Endothelial cell of umbilical vein (primary cell): ENCODE measurements around the gene TRIM50. TPM values are rescaled to one million over a fixed set of nuclear protein-coding genes. Genes with fewer than 3 reads are reported as not detected.

Experiments
- BruUV-seq: library from RNA; stranded (reverse); fragments of 400-500 nt; replicated peaks from 2 replicates; lab custom pipeline; 2021; lab: Mats Ljungman, UMichigan
- CTCF ChIA-PET: fragments of 300-600, 350-600 bp; sonication (Branson Sonifier 250); formaldehyde crosslinking; loops from one replicate; lab custom pipeline; 2021; ENCODE audit warnings: antibody characterized with exemption, inconsistent platforms; lab: Charles Lee
- POLR2A ChIA-PET: fragments of 300-600, 350-600 bp; sonication (Branson Sonifier 250); formaldehyde crosslinking; loops from one replicate; lab custom pipeline; 2021; ENCODE audit warnings: antibody characterized with exemption, inconsistent platforms; lab: Charles Lee
- DNase-seq: peaks from one replicate; pipeline ENCODE4 v3.0.0-alpha.2; 2011; ENCODE audit warnings: low read depth, low spot score
- FAIRE-seq: peaks from 2 replicates; lab custom pipeline; 2011; peaks lifted over from hg19 to GRCh38; lab: Jason Lieb, UNC
- H2AFZ ChIP-seq: 2 replicates; pipeline ENCODE4 v1.6.0; 2012; ENCODE audit warnings: low read depth, low read length, control low read depth, inconsistent platforms
- H3K27ac ChIP-seq: 2 replicates; pipeline ENCODE4 v1.5.1; 2011; ENCODE audit warnings: low read depth, mild to moderate bottlenecking, control low read depth, low read length, moderate library complexity; ENCODE audit not compliant: insufficient read depth
- H3K27me3 ChIP-seq, 2 experiments: 2 replicates each; pipeline versions ENCODE4 v1.6.0 to v1.6.1; 2011; ENCODE audit warnings: low read length in 2 of 2, mixed read lengths in 1 of 2; ENCODE audit not compliant: control insufficient read depth in 2 of 2, insufficient read depth in 2 of 2
- H3K36me3 ChIP-seq, 2 experiments: 2 replicates in 1 of 2; 3 replicates in 1 of 2; pipeline ENCODE4 v1.5.1; 2011; ENCODE audit warnings: low read length in 2 of 2, mild to moderate bottlenecking in 1 of 2, moderate library complexity in 1 of 2; ENCODE audit not compliant: control insufficient read depth in 2 of 2, insufficient read depth in 2 of 2; ENCODE audit errors: extremely low read depth in 1 of 2
- H3K4me1 ChIP-seq: 3 replicates; pipeline ENCODE4 v1.5.1; 2011; ENCODE audit warnings: mild to moderate bottlenecking, low read length; ENCODE audit not compliant: control insufficient read depth, insufficient read depth; ENCODE audit errors: extremely low read depth
- H3K4me2 ChIP-seq: 2 replicates; pipeline ENCODE4 v1.6.1; 2011; ENCODE audit warnings: low read length, control low read depth, mixed read lengths; ENCODE audit not compliant: insufficient read depth
- H3K4me3 ChIP-seq, 3 experiments: fragments of 200-600 bp in 1 of 3; sonication (generic), shearing (Covaris generic) in 1 of 3; replicated peaks in 1 of 3; 2 replicates each; pipeline ENCODE4 v1.5.1; 2011 to 2016; ENCODE audit warnings: control low read depth in 3 of 3, low read length in 3 of 3, mild to moderate bottlenecking in 2 of 3, inconsistent platforms in 1 of 3, low read depth in 1 of 3, moderate library complexity in 1 of 3; ENCODE audit not compliant: insufficient read depth in 1 of 3
- H3K79me2 ChIP-seq: 2 replicates; pipeline ENCODE4 v1.6.0; 2012; ENCODE audit warnings: low read length, inconsistent platforms; ENCODE audit not compliant: control insufficient read depth, insufficient read depth
- H3K9ac ChIP-seq: replicated peaks from 2 replicates; pipeline ENCODE3; 2011; ENCODE audit warnings: low read length, control low read depth; ENCODE audit not compliant: insufficient read depth; ENCODE audit errors: extremely low read depth
- H3K9me1 ChIP-seq: replicated peaks from 3 replicates; pipeline ENCODE4 v1.6.0; 2011; ENCODE audit warnings: mild to moderate bottlenecking, low read length; ENCODE audit not compliant: control insufficient read depth, insufficient read depth; ENCODE audit errors: extremely low read depth
- H3K9me3 ChIP-seq: replicated peaks from 2 replicates; pipeline ENCODE4 v1.5.1; 2012; ENCODE audit warnings: low read length, inconsistent platforms; ENCODE audit not compliant: control insufficient read depth, insufficient read depth
- H4K20me1 ChIP-seq: replicated peaks from 2 replicates; pipeline ENCODE3; 2011; ENCODE audit warnings: mild to moderate bottlenecking, low read length; ENCODE audit not compliant: control insufficient read depth, insufficient read depth; ENCODE audit errors: extremely low read depth
- FOS ChIP-seq: IDR thresholded peaks from 2 replicates; pipeline ENCODE4 v1.6.1; 2011; ENCODE audit warnings: mild to moderate bottlenecking, low read length, moderate library complexity, borderline replicate concordance; ENCODE audit not compliant: insufficient read depth
- GATA2 ChIP-seq: IDR thresholded peaks from 2 replicates; pipeline ENCODE4 v1.7.0; 2011; ENCODE audit warnings: low read depth, mild to moderate bottlenecking, moderate library complexity, mixed read lengths, low read length; ENCODE audit not compliant: insufficient read length, insufficient read depth
- JUN ChIP-seq: IDR thresholded peaks from 2 replicates; pipeline ENCODE4 v1.6.1; 2011; ENCODE audit warnings: borderline replicate concordance, low read depth; ENCODE audit not compliant: insufficient read length, insufficient read depth
- MYC ChIP-seq: IDR thresholded peaks from one replicate; pipeline ENCODE4 v1.6.1; 2011; ENCODE audit warnings: mild to moderate bottlenecking, low read depth, low read length
- POLR2A ChIP-seq: IDR thresholded peaks from 2 replicates; pipeline ENCODE4 v1.6.1; 2012; ENCODE audit warnings: low read depth, mild to moderate bottlenecking, control low read depth, low read length
- dilution Hi-C: fragments of 300-500 bp; cut with MboI; formaldehyde crosslinking; loops from one replicate; pipeline ENCODE4 v1.15.0; 2019; ENCODE audit warnings: low sequenced_read_pairs; ENCODE audit not compliant: extremely low pct_ligation_motif_present
- intact Hi-C: fragments of 100-400 bp; cut with micrococcal nuclease; formaldehyde crosslinking; loops from one replicate; pipeline ENCODE4 v1.10.0; 2022
- polyA plus RNA-seq, 4 experiments: library from polyadenylated mRNA; depleted of rRNA in 3 of 4; stranded (reverse) in 3 of 4; unstranded in 1 of 4; fragments of >200 nt; gene quantifications; 2 replicates each; pipeline versions ENCODE4 v1.2.1 to v1.2.3, GENCODE V29; 2011 to 2012; ENCODE audit warnings: missing spikeins in 1 of 4
- total RNA-seq: library from RNA; stranded (reverse); gene quantifications from 2 replicates; pipeline ENCODE4 v1.2.3, GENCODE V29; 2021
- TF ChIP-seq, protein P1 (sequence below): IDR thresholded peaks from 2 replicates; pipeline ENCODE4 v1.6.1; 2011; ENCODE audit not compliant: insufficient read depth, insufficient read length
- TF ChIP-seq, protein P2 (sequence below), 2 donors: IDR thresholded peaks; 1 replicate in 1 of 2; 2 replicates in 1 of 2; pipeline ENCODE4 v1.5.1; 2011; ENCODE audit warnings: low read length in 2 of 2, mild to moderate bottlenecking in 2 of 2, moderate library complexity in 2 of 2, control low read depth in 1 of 2, inconsistent platforms in 1 of 2, low read depth in 1 of 2; ENCODE audit not compliant: insufficient read depth in 1 of 2; ENCODE audit errors: extremely low read depth in 1 of 2

The TRIM50 gene
- total and polyA plus RNA-seq, 2 donors (not counting 3 experiments of a cell fraction or from before 2014, with no cell fraction given), result not detected

DNA sequence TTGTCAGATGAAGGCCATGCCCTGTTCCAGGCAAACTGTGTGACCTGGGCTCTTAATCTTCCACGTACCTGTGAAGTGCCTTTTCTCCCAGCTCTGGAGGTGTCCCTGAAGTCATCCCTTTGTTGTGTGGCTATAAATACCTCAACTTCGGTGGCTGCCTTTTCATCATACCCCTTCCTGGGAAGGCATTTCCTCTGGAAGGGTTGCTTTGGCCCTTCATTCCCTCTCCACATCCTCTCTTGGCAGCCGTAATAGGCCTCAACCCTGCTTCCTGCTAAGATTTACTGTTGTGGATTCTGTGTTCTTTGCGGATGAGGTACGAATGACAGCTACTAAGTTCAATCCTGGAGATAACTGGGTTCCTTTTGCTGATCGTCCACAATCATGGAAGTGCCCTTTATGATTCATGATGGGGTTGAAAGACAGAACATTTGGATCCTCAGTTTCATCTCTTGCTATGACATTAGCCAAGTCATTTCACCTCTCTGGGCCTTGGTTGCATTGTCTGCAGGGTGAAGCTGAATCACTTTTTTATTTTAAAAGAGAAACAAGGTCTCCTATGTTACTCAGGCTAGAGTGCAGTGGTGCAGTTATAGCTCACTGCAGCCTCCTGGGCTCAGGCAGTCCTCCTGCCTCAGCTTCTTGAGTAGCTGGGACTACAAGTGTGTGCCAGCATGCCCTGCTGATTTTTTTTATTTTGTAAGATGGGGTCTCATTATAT lies 23.7 kb upstream of the TRIM50 start:
- Histone ChIP-seq H3K9me3 (no peaks in the 10 kb centered on the region), H3K4me2 (peak overlapping the region; percentile 39), H3K9ac (no peak overlapping the region), H3K9me1 (no peaks in the 10 kb centered on the region), H2AFZ (peak overlapping the region; percentile 83), H3K36me3 (no peaks in the 10 kb centered on the region), H3K27me3 (peaks cover 2 to 3% of the 10 kb centered on the region in 2 experiments), H3K4me3 (no peak overlapping the region), H3K79me2 (no peaks in the 10 kb centered on the region), H3K4me1 (peaks cover 11% of the 10 kb centered on the region), H4K20me1 (no peaks in the 10 kb centered on the region), H3K27ac (peak overlapping the region; percentile 30)
- no TSS peak for BruUV-seq
- dilution Hi-C loops (no loop called here), intact Hi-C loops (no loop called here)
- ChIA-PET POLR2A (no interaction called here), CTCF (interaction anchor here (1.4 kb wide), 1 partner anchor 9 kb away, joined by 5 read pairs; no protein-coding TSS in a partner anchor)
- peak; percentile 87 for FAIRE-seq
- TF ChIP-seq MYC (no peak), JUN (no peak), FOS (no peak), GATA2 (no peak), POLR2A (no peak)
- TF ChIP-seq, protein P1, sequence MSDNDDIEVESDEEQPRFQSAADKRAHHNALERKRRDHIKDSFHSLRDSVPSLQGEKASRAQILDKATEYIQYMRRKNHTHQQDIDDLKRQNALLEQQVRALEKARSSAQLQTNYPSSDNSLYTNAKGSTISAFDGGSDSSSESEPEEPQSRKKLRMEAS, result no peak
- TF ChIP-seq, protein P2, sequence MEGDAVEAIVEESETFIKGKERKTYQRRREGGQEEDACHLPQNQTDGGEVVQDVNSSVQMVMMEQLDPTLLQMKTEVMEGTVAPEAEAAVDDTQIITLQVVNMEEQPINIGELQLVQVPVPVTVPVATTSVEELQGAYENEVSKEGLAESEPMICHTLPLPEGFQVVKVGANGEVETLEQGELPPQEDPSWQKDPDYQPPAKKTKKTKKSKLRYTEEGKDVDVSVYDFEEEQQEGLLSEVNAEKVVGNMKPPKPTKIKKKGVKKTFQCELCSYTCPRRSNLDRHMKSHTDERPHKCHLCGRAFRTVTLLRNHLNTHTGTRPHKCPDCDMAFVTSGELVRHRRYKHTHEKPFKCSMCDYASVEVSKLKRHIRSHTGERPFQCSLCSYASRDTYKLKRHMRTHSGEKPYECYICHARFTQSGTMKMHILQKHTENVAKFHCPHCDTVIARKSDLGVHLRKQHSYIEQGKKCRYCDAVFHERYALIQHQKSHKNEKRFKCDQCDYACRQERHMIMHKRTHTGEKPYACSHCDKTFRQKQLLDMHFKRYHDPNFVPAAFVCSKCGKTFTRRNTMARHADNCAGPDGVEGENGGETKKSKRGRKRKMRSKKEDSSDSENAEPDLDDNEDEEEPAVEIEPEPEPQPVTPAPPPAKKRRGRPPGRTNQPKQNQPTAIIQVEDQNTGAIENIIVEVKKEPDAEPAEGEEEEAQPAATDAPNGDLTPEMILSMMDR (IDR thresholded peaks at IDR 0.05; ENCODE audit: extremely low read depth in 1 of 2, insufficient read depth in 1 of 2, low read depth in 1 of 2, low read length in 2 of 2), result no peak
- DNase-seq, result peak; percentile 71
